Hematopoietic multipotent progenitor cell treated with erythropoietin and hydrocortisone succinate and interleukin-3 and kit ligand, for 6 days (in vitro differentiated cells): ENCODE data around the gene IL17RA.

Source experiments
- DNase-seq: peaks from one replicate; pipeline ENCODE4 v3.0.0-alpha.2; 2015

IL17RA gene

GRCh38 chr22:17159504-17159951 is 74.7 kb downstream of the IL17RA start:
- peak; percentile 14 for DNase-seq

GRCh38 chr22:17161991-17162390 is 77.2 kb downstream of the IL17RA start:
- DNase-seq, result no peak

- DNase-seq, result no peak
Observed at GRCh38 chr22:17162731-17163130, 77.9 kb downstream of the IL17RA start.

- DNase-seq, result no peak
Observed at GRCh38 chr22:17164392-17165024, 79.7 kb downstream of the IL17RA start.
